Epithelial cell of proximal tubule (primary cell): ENCODE measurements around the gene RAB40C. TPM values are rescaled to one million over a fixed set of nuclear protein-coding genes. Genes with fewer than 3 reads are reported as not detected.

Experiments
- DNase-seq: peaks from one replicate; pipeline ENCODE4 v3.0.0-alpha.2; 2011; ENCODE audit warnings: low read depth
- H3K4me3 ChIP-seq: 2 replicates; pipeline ENCODE4 v1.5.1; 2011; ENCODE audit warnings: low read depth, mild to moderate bottlenecking, low read length
- CTCF ChIP-seq: conservative IDR thresholded peaks from 2 replicates; pipeline ENCODE4 v1.5.1; 2012; ENCODE audit warnings: low read depth, mild to moderate bottlenecking, low read length
- total RNA-seq: library from RNA; depleted of rRNA; stranded (reverse); fragments of >200 nt; gene quantifications from 2 replicates; pipeline ENCODE4 v1.2.3, GENCODE V29; 2015

The RAB40C gene
- total RNA-seq, 1 donor from 2014 or later: 9.9 TPM

- TF ChIP-seq CTCF: no peak
- peak overlapping the region; percentile 76 for H3K4me3 ChIP-seq
- peak; percentile 52 for DNase-seq
Observed at GRCh38 chr16:588889-589657, 793 bp upstream of the RAB40C start.

GRCh38 chr16:590188-590814 is 435 bp downstream of the RAB40C start:
- DNase-seq: no peak
- H3K4me3 ChIP-seq: peak overlapping the region; percentile 88
- no peak for TF ChIP-seq CTCF

DNA sequence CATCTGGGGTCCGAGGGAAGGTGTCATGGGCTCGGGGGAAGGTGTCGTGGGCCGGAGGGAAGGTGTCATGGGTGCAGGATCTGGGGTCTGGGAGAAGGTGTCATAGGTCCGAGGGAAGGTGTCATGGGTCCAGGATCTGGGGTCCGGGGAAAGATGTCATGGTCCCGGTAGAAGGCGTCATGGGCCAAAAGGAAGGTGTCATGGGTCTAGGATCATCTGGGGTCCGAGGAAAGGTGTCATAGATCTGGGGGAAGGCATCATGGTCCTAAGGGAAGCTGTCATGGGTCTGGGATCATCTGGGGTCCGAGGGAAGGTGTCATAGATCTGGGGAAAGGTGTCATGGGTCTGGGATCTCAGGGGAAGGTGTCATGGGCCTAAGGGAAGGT is 942 bp downstream of the RAB40C start:
- no peak for TF ChIP-seq CTCF
- H3K4me3 ChIP-seq: peak overlapping the region; percentile 88
- no peak for DNase-seq

- no peak for TF ChIP-seq CTCF
- no peak for DNase-seq
- peak overlapping the region; percentile 88 for H3K4me3 ChIP-seq
Observed at GRCh38 chr16:591231-591630, 1.4 kb downstream of the RAB40C start.

DNA sequence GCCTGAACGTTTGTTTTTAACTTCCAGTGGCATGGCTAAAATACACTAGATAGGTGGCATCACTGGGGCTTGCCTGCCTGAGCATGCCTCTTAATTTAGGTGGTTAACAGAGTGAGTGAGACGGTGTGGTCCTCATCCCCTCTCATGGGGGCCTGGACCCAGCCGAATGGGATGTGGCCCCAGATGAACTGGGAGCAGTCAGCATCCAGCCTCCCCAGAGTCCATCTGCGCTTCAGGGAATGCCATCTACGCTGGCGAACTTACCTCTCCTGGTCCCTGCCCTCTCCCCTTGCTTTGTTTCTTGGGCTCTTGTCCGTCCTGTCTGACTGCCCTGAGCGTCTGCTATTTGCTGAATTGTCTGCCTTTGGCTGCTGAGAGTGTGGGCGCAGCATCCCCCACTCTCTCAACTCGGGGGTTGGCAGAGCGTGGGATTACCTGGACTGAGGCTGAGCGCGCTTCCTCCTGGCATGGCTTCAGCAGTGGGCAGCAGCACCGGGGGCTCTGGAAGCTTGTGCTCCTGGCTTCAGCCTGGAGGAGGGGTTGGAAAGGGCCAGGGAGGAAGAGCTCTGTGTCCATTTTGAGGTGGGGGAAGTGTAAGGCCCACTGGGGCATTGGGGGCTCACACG is 2.1 kb downstream of the RAB40C start:
- H3K4me3 ChIP-seq: no peak overlapping the region
- TF ChIP-seq CTCF: no peak
- DNase-seq: no peak

DNA sequence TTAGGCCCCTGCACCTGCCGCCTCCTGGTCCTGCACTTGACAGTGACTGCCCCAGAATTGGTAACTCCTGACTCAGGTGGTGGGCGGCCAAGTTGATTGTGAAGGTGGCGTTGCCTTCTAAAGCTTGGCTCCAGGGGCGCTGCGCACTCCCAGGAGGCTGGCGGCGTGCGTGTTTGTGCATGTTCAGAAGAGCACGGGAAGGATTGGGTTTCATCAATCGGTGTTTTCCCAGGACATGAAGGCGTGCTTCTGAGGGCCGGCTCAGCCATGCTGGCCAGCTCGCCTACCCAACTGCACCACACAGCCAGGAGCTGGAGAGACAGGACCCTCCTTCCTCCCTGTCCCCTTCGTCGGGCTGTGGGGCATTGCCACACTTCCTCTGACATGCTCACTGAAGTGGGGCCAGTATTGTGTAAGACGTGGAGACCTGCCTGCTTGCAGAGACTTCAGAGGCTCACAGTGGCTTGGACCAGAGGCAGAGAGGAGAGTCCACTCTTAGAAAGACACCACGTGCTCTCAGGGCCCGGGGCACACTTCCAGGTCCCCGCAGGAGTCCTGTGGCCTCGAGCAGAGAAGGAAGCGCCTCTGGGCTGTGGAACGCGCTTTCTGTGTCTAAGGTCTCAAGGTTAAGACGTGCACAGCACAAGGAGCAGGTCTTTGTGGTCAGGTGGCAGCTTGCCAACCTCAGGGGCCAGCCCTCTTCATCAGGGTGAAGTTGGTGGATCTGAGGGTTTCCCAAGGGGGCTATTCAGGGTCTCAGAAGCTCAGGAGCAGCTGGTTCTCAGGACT is 2.8 kb downstream of the RAB40C start:
- DNase-seq: no peak
- peak; percentile 31 for TF ChIP-seq CTCF
- H3K4me3 ChIP-seq: no peak overlapping the region
